Trophoblast cell (in vitro differentiated cells and primary cell): Measurements from ENCODE around the gene TNS1.

Source experiments
- DNase-seq, 2 donors: peaks; one replicate each; pipeline ENCODE4 v3.0.0-alpha.2; 2016
- H2AFZ ChIP-seq: 2 replicates; pipeline ENCODE4 v1.6.1; 2013; ENCODE audit warnings: low read length, moderate library complexity, mild to moderate bottlenecking; ENCODE audit not compliant: insufficient read depth, poor library complexity
- H2AK5ac ChIP-seq: 2 replicates; pipeline ENCODE4 v1.6.1; 2013; ENCODE audit warnings: mild to moderate bottlenecking, low read length
- H2BK120ac ChIP-seq: 2 replicates; pipeline ENCODE4 v1.6.1; 2013; ENCODE audit warnings: low read length, mild to moderate bottlenecking, moderate library complexity; ENCODE audit not compliant: insufficient read depth, poor library complexity
- H2BK12ac ChIP-seq: 2 replicates; pipeline ENCODE4 v1.6.1; 2013; ENCODE audit warnings: mild to moderate bottlenecking, low read length, moderate library complexity
- H2BK5ac ChIP-seq: 2 replicates; pipeline ENCODE4 v1.6.1; 2013; ENCODE audit warnings: low read length, low read depth, moderate library complexity, mild to moderate bottlenecking; ENCODE audit not compliant: poor library complexity
- H3K14ac ChIP-seq: 2 replicates; pipeline ENCODE4 v1.6.1; 2013; ENCODE audit warnings: mild to moderate bottlenecking, low read length
- H3K18ac ChIP-seq: 2 replicates; pipeline ENCODE4 v1.6.1; 2013; ENCODE audit warnings: mild to moderate bottlenecking, low read length
- H3K23ac ChIP-seq: 2 replicates; pipeline ENCODE4 v1.6.1; 2013; ENCODE audit warnings: low read length
- H3K27ac ChIP-seq: 2 replicates; pipeline ENCODE4 v1.5.1; 2013; ENCODE audit warnings: low read depth, mild to moderate bottlenecking, inconsistent platforms, low read length, moderate library complexity
- H3K27me3 ChIP-seq: 2 replicates; pipeline ENCODE4 v1.6.1; 2013; ENCODE audit warnings: inconsistent platforms, mild to moderate bottlenecking, low read length, moderate library complexity; ENCODE audit not compliant: insufficient read depth
- H3K36me3 ChIP-seq, 2 experiments: 1 replicate in 1 of 2; 2 replicates in 1 of 2; pipeline ENCODE4 v1.6.1; 2013; ENCODE audit warnings: low read length in 2 of 2, mild to moderate bottlenecking in 2 of 2, moderate library complexity in 1 of 2; ENCODE audit not compliant: insufficient read depth in 2 of 2, control insufficient read depth in 1 of 2
- H3K4ac ChIP-seq: 2 replicates; pipeline ENCODE4 v1.6.1; 2013; ENCODE audit warnings: low read depth, mild to moderate bottlenecking, low read length, moderate library complexity
- H3K4me1 ChIP-seq, 2 experiments: 1 replicate in 1 of 2; 2 replicates in 1 of 2; pipeline ENCODE4 v1.6.1; 2013; ENCODE audit warnings: low read length in 2 of 2, mild to moderate bottlenecking in 2 of 2, moderate library complexity in 1 of 2; ENCODE audit not compliant: insufficient read depth in 2 of 2, control insufficient read depth in 1 of 2
- H3K4me2 ChIP-seq: 2 replicates; pipeline ENCODE4 v1.6.1; 2013; ENCODE audit warnings: inconsistent platforms, mild to moderate bottlenecking, low read length, moderate library complexity
- H3K4me3 ChIP-seq: 2 replicates; pipeline ENCODE4 v1.5.1; 2013; ENCODE audit warnings: mild to moderate bottlenecking, low read depth, low read length, inconsistent platforms
- H3K79me1 ChIP-seq: one replicate; pipeline ENCODE4 v1.6.1; 2013; ENCODE audit warnings: low read length
- H3K79me2 ChIP-seq: 2 replicates; pipeline ENCODE4 v1.6.1; 2013; ENCODE audit warnings: low read length, mild to moderate bottlenecking; ENCODE audit not compliant: control insufficient read depth, insufficient read depth, poor library complexity
- H3K9ac ChIP-seq: 2 replicates; pipeline ENCODE4 v1.6.1; 2013; ENCODE audit warnings: mild to moderate bottlenecking, low read length
- H3K9me3 ChIP-seq: 2 replicates; pipeline ENCODE4 v1.6.1; 2013; ENCODE audit warnings: low read depth, mild to moderate bottlenecking, control low read depth, inconsistent platforms, low read length; ENCODE audit not compliant: insufficient read depth
- H4K12ac ChIP-seq: 2 replicates; pipeline ENCODE4 v1.6.1; 2013; ENCODE audit warnings: low read depth, mild to moderate bottlenecking, low read length, moderate library complexity
- H4K8ac ChIP-seq: 2 replicates; pipeline ENCODE4 v1.6.1; 2013; ENCODE audit warnings: low read depth, mild to moderate bottlenecking, low read length, moderate library complexity
- H4K91ac ChIP-seq: one replicate; pipeline ENCODE4 v1.6.1; 2013; ENCODE audit warnings: low read depth, mild to moderate bottlenecking, low read length, moderate library complexity
- WGBS: extraction: QIAGEN DNeasy Blood & Tissue Kit; methylation state at CpG from one replicate; pipeline ENCODE4 v1.1.7; 2013; ENCODE audit warnings: missing lambda C conversion rate; ENCODE audit not compliant: insufficient read length, insufficient coverage; ENCODE audit errors: extremely low coverage; 5-methylcytosine and 5-hydroxymethylcytosine counted together

The TNS1 gene

GRCh38 chr2:217790681-217791392 is 212.0 kb downstream of the TNS1 start:
- H3K4me2 ChIP-seq: no peak overlapping the region
- no peak overlapping the region for H2BK120ac ChIP-seq
- no peak overlapping the region for H2BK12ac ChIP-seq
- H3K18ac ChIP-seq: no peak overlapping the region
- no peak overlapping the region for H2BK5ac ChIP-seq
- no peak overlapping the region for H3K4me3 ChIP-seq
- no peak overlapping the region for H3K23ac ChIP-seq
- H3K36me3 ChIP-seq: no peaks in the 10 kb centered on the region
- H3K9me3 ChIP-seq: peaks cover 12% of the 10 kb centered on the region
- H3K79me2 ChIP-seq: no peaks in the 10 kb centered on the region
- no peak overlapping the region for H2AK5ac ChIP-seq
- no peaks in the 10 kb centered on the region for H3K27me3 ChIP-seq
- H3K27ac ChIP-seq: no peak overlapping the region
- H4K91ac ChIP-seq: no peak overlapping the region
- no peak overlapping the region for H3K4ac ChIP-seq
- no peak overlapping the region for H3K14ac ChIP-seq
- H3K9ac ChIP-seq: no peak overlapping the region
- no peak overlapping the region for H4K8ac ChIP-seq
- no peak for DNase-seq
- peaks cover 15 to 21% of the 10 kb centered on the region in 2 experiments for H3K4me1 ChIP-seq
- H2AFZ ChIP-seq: no peak overlapping the region
- no CpG with 5 or more reads among the region's 5 CpGs for WGBS
- no peak overlapping the region for H4K12ac ChIP-seq
- peaks cover under 1% of the 10 kb centered on the region for H3K79me1 ChIP-seq

GRCh38 chr2:217790195-217790594 is 212.6 kb downstream of the TNS1 start:
- Histone ChIP-seq H3K4me3 (no peak overlapping the region), H3K4ac (no peak overlapping the region), H3K4me1 (peaks cover 11 to 15% of the 10 kb centered on the region in 2 experiments), H2BK5ac (no peak overlapping the region), H2AK5ac (no peak overlapping the region), H3K79me1 (no peaks in the 10 kb centered on the region), H3K18ac (no peak overlapping the region), H4K91ac (no peak overlapping the region), H3K14ac (no peak overlapping the region), H3K9ac (no peak overlapping the region), H2BK120ac (no peak overlapping the region), H3K27ac (no peak overlapping the region), H4K8ac (no peak overlapping the region), H3K36me3 (no peaks in the 10 kb centered on the region), H3K23ac (no peak overlapping the region), H3K27me3 (no peaks in the 10 kb centered on the region), H3K4me2 (no peak overlapping the region), H3K9me3 (peaks cover 12% of the 10 kb centered on the region), H3K79me2 (no peaks in the 10 kb centered on the region), H2BK12ac (no peak overlapping the region), H4K12ac (no peak overlapping the region), H2AFZ (no peak overlapping the region)
- DNase-seq: no peak
- no CpG with 5 or more reads among the region's 10 CpGs for WGBS

- H3K4ac ChIP-seq: no peak overlapping the region
- WGBS: no CpG with 5 or more reads among the region's 13 CpGs
- H3K4me1 ChIP-seq: peaks cover 7 to 11% of the 10 kb centered on the region in 2 experiments
- H3K4me2 ChIP-seq: no peak overlapping the region
- no peak overlapping the region for H3K27ac ChIP-seq
- H4K12ac ChIP-seq: no peak overlapping the region
- no peak overlapping the region for H2AFZ ChIP-seq
- no peak overlapping the region for H2BK120ac ChIP-seq
- H3K79me1 ChIP-seq: no peaks in the 10 kb centered on the region
- H3K23ac ChIP-seq: no peak overlapping the region
- no peak overlapping the region for H4K91ac ChIP-seq
- H3K9ac ChIP-seq: no peak overlapping the region
- H3K79me2 ChIP-seq: no peaks in the 10 kb centered on the region
- H3K36me3 ChIP-seq: no peaks in the 10 kb centered on the region
- no peak overlapping the region for H3K18ac ChIP-seq
- H2BK12ac ChIP-seq: no peak overlapping the region
- H2BK5ac ChIP-seq: no peak overlapping the region
- no peak overlapping the region for H3K14ac ChIP-seq
- no peaks in the 10 kb centered on the region for H3K27me3 ChIP-seq
- H4K8ac ChIP-seq: no peak overlapping the region
- DNase-seq: no peak
- no peak overlapping the region for H2AK5ac ChIP-seq
- H3K4me3 ChIP-seq: no peak overlapping the region
- H3K9me3 ChIP-seq: peaks cover 9% of the 10 kb centered on the region
These were observed 213.0 kb downstream of the TNS1 start for GRCh38 chr2:217789736-217790181.

- no peak overlapping the region for H2BK5ac ChIP-seq
These were observed 213.6 kb downstream of the TNS1 start for GRCh38 chr2:217789003-217789735.

More at GRCh38 chr2:217789003-217789735, 213.6 kb downstream of the TNS1 start:
- Histone ChIP-seq H3K23ac (no peak overlapping the region), H4K8ac (no peak overlapping the region), H3K9ac (no peak overlapping the region), H3K4me2 (no peak overlapping the region), H3K79me2 (no peaks in the 10 kb centered on the region), H3K9me3 (peaks cover 9% of the 10 kb centered on the region), H2AFZ (no peak overlapping the region), H4K12ac (no peak overlapping the region), H4K91ac (no peak overlapping the region), H3K4me3 (no peak overlapping the region), H2BK12ac (no peak overlapping the region), H3K36me3 (no peaks in the 10 kb centered on the region), H3K27ac (no peak overlapping the region), H3K4ac (no peak overlapping the region), H3K18ac (no peak overlapping the region), H2AK5ac (no peak overlapping the region), H3K14ac (no peak overlapping the region), H2BK120ac (no peak overlapping the region), H3K79me1 (no peaks in the 10 kb centered on the region), H3K27me3 (no peaks in the 10 kb centered on the region), H3K4me1 (peaks cover 4 to 5% of the 10 kb centered on the region in 2 experiments)
- DNase-seq: peak; percentile 66 to 88
- no CpG with 5 or more reads among the region's 15 CpGs for WGBS
